HepG2 (cell line): ENCODE data around the gene SLC1A4. TPM values are rescaled to one million over a fixed set of nuclear protein-coding genes. Genes with fewer than 3 reads are reported as not detected.

Experiments used
- ASH2L ChIP-seq: fragments of 300-600, 200-600 bp; sonication (generic); IDR thresholded peaks from 2 replicates; pipeline ENCODE4 v1.7.0; 2017; ENCODE audit warnings: low read depth, mild to moderate bottlenecking, moderate library complexity, mixed read lengths, low read length; ENCODE audit not compliant: insufficient read length
- MTF2 ChIP-seq: sonication (generic); formaldehyde crosslinking; IDR thresholded peaks from 2 replicates; pipeline ENCODE4 v1.5.0; 2020; ENCODE audit warnings: missing genetic modification reagents, borderline replicate concordance
- ZBTB3 ChIP-seq: sonication (generic); formaldehyde crosslinking; IDR thresholded peaks from 2 replicates; pipeline ENCODE4 v1.4.0; 2020; ENCODE audit warnings: low read depth, mild to moderate bottlenecking, moderate library complexity, missing genetic modification reagents, borderline replicate concordance
- ZBTB34 ChIP-seq: sonication (generic); formaldehyde crosslinking; IDR thresholded peaks from 2 replicates; pipeline ENCODE4 v1.8.0; 2022; ENCODE audit warnings: mild to moderate bottlenecking, missing genetic modification reagents
- ZBTB49 ChIP-seq: sonication (generic); formaldehyde crosslinking; IDR thresholded peaks from 2 replicates; pipeline ENCODE4 v1.4.0; 2020; ENCODE audit warnings: missing genetic modification reagents, borderline replicate concordance
- ZNF501 ChIP-seq: sonication (generic); formaldehyde crosslinking; IDR thresholded peaks from 2 replicates; pipeline ENCODE4 v1.5.1; 2020; ENCODE audit warnings: mild to moderate bottlenecking, moderate library complexity, missing genetic modification reagents
- ZNF607 ChIP-seq: sonication (generic); formaldehyde crosslinking; IDR thresholded peaks from 2 replicates; pipeline ENCODE4 v1.5.1; 2020; ENCODE audit warnings: missing genetic modification reagents, mild to moderate bottlenecking, borderline replicate concordance
- ZSCAN9 ChIP-seq: IDR thresholded peaks from 2 replicates; pipeline ENCODE4 v1.6.1; 2016; ENCODE audit warnings: borderline replicate concordance
- polyA plus RNA-seq, 8 experiments: library from polyadenylated mRNA; depleted of rRNA in 3 of 8; stranded (reverse) in 7 of 8; unstranded in 1 of 8; fragments of >200 nt; fragmentation: Illumina TruSeq in 4 of 8; extraction: Trizol in 4 of 8; gene quantifications; 2 replicates each; pipeline versions ENCODE4 v1.2.1 to v1.2.3, GENCODE V29; 2011 to 2016; ENCODE audit warnings: low read depth in 4 of 8, missing spikeins in 1 of 8, mixed read lengths in 1 of 8; ENCODE audit not compliant: insufficient read depth in 1 of 8
- total RNA-seq, 5 experiments: library from RNA; depleted of rRNA; stranded (reverse); fragments of >200 nt; fragmentation: Illumina TruSeq; extraction: Trizol; gene quantifications; 2 replicates each; pipeline ENCODE4 v1.2.3, GENCODE V29; 2016; ENCODE audit warnings: low read depth in 1 of 5
- TF ChIP-seq, protein P1 (sequence below): sonication (generic); formaldehyde crosslinking; IDR thresholded peaks from 2 replicates; pipeline ENCODE4 v1.5.1; 2020; ENCODE audit warnings: mild to moderate bottlenecking, missing genetic modification reagents
- TF ChIP-seq, protein P2 (sequence below): sonication (generic); formaldehyde crosslinking; IDR thresholded peaks from 2 replicates; pipeline ENCODE4 v1.9.0; 2022; ENCODE audit warnings: low read depth, missing genetic modification reagents
- TF ChIP-seq, protein P3 (sequence below): sonication (generic); formaldehyde crosslinking; IDR thresholded peaks from 2 replicates; pipeline ENCODE4 v1.4.0; 2020; ENCODE audit warnings: missing genetic modification reagents, borderline replicate concordance
- TF ChIP-seq, protein P4 (sequence below): sonication (generic); formaldehyde crosslinking; IDR thresholded peaks from 2 replicates; pipeline ENCODE4 v1.8.1; 2022; ENCODE audit warnings: low read depth, mild to moderate bottlenecking, missing genetic modification reagents

Gene SLC1A4
- total and polyA plus RNA-seq, 2 of the 13 experiments (the other 11 are each of a cell fraction or from before 2014, with no cell fraction given) = 21.0 to 39.6 TPM

DNA sequence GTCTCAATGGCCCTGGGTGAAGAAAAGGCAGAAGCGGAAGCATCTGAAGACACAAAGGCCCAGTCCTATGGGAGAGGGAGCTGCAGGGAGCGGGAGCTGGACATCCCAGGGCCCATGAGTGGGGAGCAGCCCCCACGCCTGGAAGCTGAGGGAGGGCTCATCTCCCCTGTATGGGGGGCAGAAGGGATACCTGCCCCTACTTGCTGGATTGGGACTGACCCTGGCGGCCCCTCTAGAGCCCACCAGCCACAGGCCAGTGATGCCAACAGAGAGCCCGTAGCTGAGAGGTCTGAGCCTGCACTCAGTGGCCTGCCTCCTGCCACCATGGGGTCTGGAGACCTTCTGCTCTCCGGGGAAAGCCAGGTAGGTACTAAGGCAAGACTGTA lies 80.2 kb downstream of the SLC1A4 start (continued):
- TF ChIP-seq, protein P1, sequence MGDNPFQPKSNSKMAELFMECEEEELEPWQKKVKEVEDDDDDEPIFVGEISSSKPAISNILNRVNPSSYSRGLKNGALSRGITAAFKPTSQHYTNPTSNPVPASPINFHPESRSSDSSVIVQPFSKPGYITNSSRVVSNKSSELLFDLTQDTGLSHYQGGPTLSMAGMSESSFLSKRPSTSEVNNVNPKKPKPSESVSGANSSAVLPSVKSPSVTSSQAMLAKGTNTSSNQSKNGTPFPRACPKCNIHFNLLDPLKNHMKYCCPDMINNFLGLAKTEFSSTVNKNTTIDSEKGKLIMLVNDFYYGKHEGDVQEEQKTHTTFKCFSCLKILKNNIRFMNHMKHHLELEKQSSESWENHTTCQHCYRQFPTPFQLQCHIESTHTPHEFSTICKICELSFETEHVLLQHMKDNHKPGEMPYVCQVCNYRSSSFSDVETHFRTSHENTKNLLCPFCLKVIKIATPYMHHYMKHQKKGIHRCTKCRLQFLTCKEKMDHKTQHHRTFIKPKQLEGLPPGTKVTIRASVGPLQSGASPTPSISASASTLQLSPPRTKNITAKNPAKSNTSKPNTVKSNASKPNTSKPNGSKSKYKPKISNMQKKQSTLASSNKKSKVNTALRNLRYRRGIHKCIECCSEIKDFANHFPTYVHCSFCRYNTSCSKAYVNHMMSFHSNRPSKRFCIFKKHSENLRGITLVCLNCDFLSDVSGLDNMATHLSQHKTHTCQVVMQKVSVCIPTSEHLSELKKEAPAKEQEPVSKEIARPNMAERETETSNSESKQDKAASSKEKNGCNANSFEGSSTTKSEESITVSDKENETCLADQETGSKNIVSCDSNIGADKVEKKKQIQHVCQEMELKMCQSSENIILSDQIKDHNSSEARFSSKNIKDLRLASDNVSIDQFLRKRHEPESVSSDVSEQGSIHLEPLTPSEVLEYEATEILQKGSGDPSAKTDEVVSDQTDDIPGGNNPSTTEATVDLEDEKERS (CRISPR knock-in tag) = no peak
- no peak for TF ChIP-seq ZBTB34 (CRISPR knock-in tag)
- TF ChIP-seq ZBTB3 (CRISPR knock-in tag) = no peak
- no peak for TF ChIP-seq ZNF607 (CRISPR knock-in tag)
- TF ChIP-seq ZSCAN9 (CRISPR knock-in tag) = no peak
- 0 out of 2 replicates have a peak, but pooled peaks have one; percentile 10 for TF ChIP-seq ZNF501
- TF ChIP-seq, protein P2, sequence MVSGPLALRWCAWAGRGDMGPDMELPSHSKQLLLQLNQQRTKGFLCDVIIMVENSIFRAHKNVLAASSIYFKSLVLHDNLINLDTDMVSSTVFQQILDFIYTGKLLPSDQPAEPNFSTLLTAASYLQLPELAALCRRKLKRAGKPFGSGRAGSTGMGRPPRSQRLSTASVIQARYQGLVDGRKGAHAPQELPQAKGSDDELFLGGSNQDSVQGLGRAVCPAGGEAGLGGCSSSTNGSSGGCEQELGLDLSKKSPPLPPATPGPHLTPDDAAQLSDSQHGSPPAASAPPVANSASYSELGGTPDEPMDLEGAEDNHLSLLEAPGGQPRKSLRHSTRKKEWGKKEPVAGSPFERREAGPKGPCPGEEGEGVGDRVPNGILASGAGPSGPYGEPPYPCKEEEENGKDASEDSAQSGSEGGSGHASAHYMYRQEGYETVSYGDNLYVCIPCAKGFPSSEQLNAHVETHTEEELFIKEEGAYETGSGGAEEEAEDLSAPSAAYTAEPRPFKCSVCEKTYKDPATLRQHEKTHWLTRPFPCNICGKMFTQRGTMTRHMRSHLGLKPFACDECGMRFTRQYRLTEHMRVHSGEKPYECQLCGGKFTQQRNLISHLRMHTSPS = no peak
- no peak for TF ChIP-seq ZBTB49 (CRISPR knock-in tag)
- TF ChIP-seq, protein P3, sequence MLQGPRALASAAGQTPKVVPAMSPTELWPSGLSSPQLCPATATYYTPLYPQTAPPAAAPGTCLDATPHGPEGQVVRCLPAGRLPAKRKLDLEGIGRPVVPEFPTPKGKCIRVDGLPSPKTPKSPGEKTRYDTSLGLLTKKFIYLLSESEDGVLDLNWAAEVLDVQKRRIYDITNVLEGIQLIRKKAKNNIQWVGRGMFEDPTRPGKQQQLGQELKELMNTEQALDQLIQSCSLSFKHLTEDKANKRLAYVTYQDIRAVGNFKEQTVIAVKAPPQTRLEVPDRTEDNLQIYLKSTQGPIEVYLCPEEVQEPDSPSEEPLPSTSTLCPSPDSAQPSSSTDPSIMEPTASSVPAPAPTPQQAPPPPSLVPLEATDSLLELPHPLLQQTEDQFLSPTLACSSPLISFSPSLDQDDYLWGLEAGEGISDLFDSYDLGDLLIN = no peak
- TF ChIP-seq, protein P4, sequence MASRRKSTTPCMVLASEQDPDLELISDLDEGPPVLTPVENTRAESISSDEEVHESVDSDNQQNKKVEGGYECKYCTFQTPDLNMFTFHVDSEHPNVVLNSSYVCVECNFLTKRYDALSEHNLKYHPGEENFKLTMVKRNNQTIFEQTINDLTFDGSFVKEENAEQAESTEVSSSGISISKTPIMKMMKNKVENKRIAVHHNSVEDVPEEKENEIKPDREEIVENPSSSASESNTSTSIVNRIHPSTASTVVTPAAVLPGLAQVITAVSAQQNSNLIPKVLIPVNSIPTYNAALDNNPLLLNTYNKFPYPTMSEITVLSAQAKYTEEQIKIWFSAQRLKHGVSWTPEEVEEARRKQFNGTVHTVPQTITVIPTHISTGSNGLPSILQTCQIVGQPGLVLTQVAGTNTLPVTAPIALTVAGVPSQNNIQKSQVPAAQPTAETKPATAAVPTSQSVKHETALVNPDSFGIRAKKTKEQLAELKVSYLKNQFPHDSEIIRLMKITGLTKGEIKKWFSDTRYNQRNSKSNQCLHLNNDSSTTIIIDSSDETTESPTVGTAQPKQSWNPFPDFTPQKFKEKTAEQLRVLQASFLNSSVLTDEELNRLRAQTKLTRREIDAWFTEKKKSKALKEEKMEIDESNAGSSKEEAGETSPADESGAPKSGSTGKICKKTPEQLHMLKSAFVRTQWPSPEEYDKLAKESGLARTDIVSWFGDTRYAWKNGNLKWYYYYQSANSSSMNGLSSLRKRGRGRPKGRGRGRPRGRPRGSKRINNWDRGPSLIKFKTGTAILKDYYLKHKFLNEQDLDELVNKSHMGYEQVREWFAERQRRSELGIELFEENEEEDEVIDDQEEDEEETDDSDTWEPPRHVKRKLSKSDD (CRISPR knock-in tag) = no peak
- TF ChIP-seq ASH2L = no peak
- TF ChIP-seq MTF2 (CRISPR knock-in tag) = no peak
- TF ChIP-seq, all 625 proteins: peak for 6
